Trophoblast cell (in vitro differentiated cells and primary cell): ENCODE data around the gene CCNK.

ENCODE experiments used
- DNase-seq, 2 donors: peaks; one replicate each; pipeline ENCODE4 v3.0.0-alpha.2; 2016
- H2AFZ ChIP-seq: 2 replicates; pipeline ENCODE4 v1.6.1; 2013; ENCODE audit warnings: low read length, moderate library complexity, mild to moderate bottlenecking; ENCODE audit not compliant: insufficient read depth, poor library complexity
- H2AK5ac ChIP-seq: 2 replicates; pipeline ENCODE4 v1.6.1; 2013; ENCODE audit warnings: mild to moderate bottlenecking, low read length
- H2BK120ac ChIP-seq: 2 replicates; pipeline ENCODE4 v1.6.1; 2013; ENCODE audit warnings: low read length, mild to moderate bottlenecking, moderate library complexity; ENCODE audit not compliant: insufficient read depth, poor library complexity
- H2BK12ac ChIP-seq: 2 replicates; pipeline ENCODE4 v1.6.1; 2013; ENCODE audit warnings: mild to moderate bottlenecking, low read length, moderate library complexity
- H2BK5ac ChIP-seq: 2 replicates; pipeline ENCODE4 v1.6.1; 2013; ENCODE audit warnings: low read length, low read depth, moderate library complexity, mild to moderate bottlenecking; ENCODE audit not compliant: poor library complexity
- H3K14ac ChIP-seq: 2 replicates; pipeline ENCODE4 v1.6.1; 2013; ENCODE audit warnings: mild to moderate bottlenecking, low read length
- H3K18ac ChIP-seq: 2 replicates; pipeline ENCODE4 v1.6.1; 2013; ENCODE audit warnings: mild to moderate bottlenecking, low read length
- H3K23ac ChIP-seq: 2 replicates; pipeline ENCODE4 v1.6.1; 2013; ENCODE audit warnings: low read length
- H3K27ac ChIP-seq: 2 replicates; pipeline ENCODE4 v1.5.1; 2013; ENCODE audit warnings: low read depth, mild to moderate bottlenecking, inconsistent platforms, low read length, moderate library complexity
- H3K27me3 ChIP-seq: 2 replicates; pipeline ENCODE4 v1.6.1; 2013; ENCODE audit warnings: inconsistent platforms, mild to moderate bottlenecking, low read length, moderate library complexity; ENCODE audit not compliant: insufficient read depth
- H3K36me3 ChIP-seq, 2 experiments: 1 replicate in 1 of 2; 2 replicates in 1 of 2; pipeline ENCODE4 v1.6.1; 2013; ENCODE audit warnings: low read length in 2 of 2, mild to moderate bottlenecking in 2 of 2, moderate library complexity in 1 of 2; ENCODE audit not compliant: insufficient read depth in 2 of 2, control insufficient read depth in 1 of 2
- H3K4ac ChIP-seq: 2 replicates; pipeline ENCODE4 v1.6.1; 2013; ENCODE audit warnings: low read depth, mild to moderate bottlenecking, low read length, moderate library complexity
- H3K4me1 ChIP-seq, 2 experiments: 1 replicate in 1 of 2; 2 replicates in 1 of 2; pipeline ENCODE4 v1.6.1; 2013; ENCODE audit warnings: low read length in 2 of 2, mild to moderate bottlenecking in 2 of 2, moderate library complexity in 1 of 2; ENCODE audit not compliant: insufficient read depth in 2 of 2, control insufficient read depth in 1 of 2
- H3K4me2 ChIP-seq: 2 replicates; pipeline ENCODE4 v1.6.1; 2013; ENCODE audit warnings: inconsistent platforms, mild to moderate bottlenecking, low read length, moderate library complexity
- H3K4me3 ChIP-seq: 2 replicates; pipeline ENCODE4 v1.5.1; 2013; ENCODE audit warnings: mild to moderate bottlenecking, low read depth, low read length, inconsistent platforms
- H3K79me1 ChIP-seq: one replicate; pipeline ENCODE4 v1.6.1; 2013; ENCODE audit warnings: low read length
- H3K79me2 ChIP-seq: 2 replicates; pipeline ENCODE4 v1.6.1; 2013; ENCODE audit warnings: low read length, mild to moderate bottlenecking; ENCODE audit not compliant: control insufficient read depth, insufficient read depth, poor library complexity
- H3K9ac ChIP-seq: 2 replicates; pipeline ENCODE4 v1.6.1; 2013; ENCODE audit warnings: mild to moderate bottlenecking, low read length
- H3K9me3 ChIP-seq: 2 replicates; pipeline ENCODE4 v1.6.1; 2013; ENCODE audit warnings: low read depth, mild to moderate bottlenecking, control low read depth, inconsistent platforms, low read length; ENCODE audit not compliant: insufficient read depth
- H4K12ac ChIP-seq: 2 replicates; pipeline ENCODE4 v1.6.1; 2013; ENCODE audit warnings: low read depth, mild to moderate bottlenecking, low read length, moderate library complexity
- H4K8ac ChIP-seq: 2 replicates; pipeline ENCODE4 v1.6.1; 2013; ENCODE audit warnings: low read depth, mild to moderate bottlenecking, low read length, moderate library complexity
- H4K91ac ChIP-seq: one replicate; pipeline ENCODE4 v1.6.1; 2013; ENCODE audit warnings: low read depth, mild to moderate bottlenecking, low read length, moderate library complexity
- WGBS: extraction: QIAGEN DNeasy Blood & Tissue Kit; methylation state at CpG from one replicate; pipeline ENCODE4 v1.1.7; 2013; ENCODE audit warnings: missing lambda C conversion rate; ENCODE audit not compliant: insufficient read length, insufficient coverage; ENCODE audit errors: extremely low coverage; 5-methylcytosine and 5-hydroxymethylcytosine counted together

The CCNK gene

DNA sequence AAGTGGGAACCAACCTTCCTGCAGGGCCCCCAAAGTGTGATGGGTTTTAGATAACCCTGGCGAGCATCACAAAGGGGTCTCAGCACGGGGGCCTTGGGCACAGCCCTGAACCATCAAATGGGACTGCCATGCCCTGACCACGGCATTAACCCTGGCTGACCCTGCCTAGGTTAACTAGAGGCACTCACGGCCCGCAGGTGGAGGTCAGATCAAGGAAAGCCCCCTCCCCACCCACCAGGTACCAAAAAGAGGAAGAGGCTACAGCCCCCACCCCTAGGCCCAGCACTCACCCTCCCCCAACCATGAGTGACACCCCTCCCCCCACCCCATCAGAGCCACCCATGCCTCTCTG is 42.5 kb downstream of the CCNK start:
- Histone ChIP-seq H3K27me3 (no peaks in the 10 kb centered on the region), H2AFZ (no peak overlapping the region), H3K4ac (no peak overlapping the region), H4K12ac (no peak overlapping the region), H3K79me1 (no peaks in the 10 kb centered on the region), H3K4me1 (peaks cover 8 to 16% of the 10 kb centered on the region in 2 experiments), H3K23ac (no peak overlapping the region), H3K9ac (no peak overlapping the region), H3K79me2 (peaks cover 2% of the 10 kb centered on the region), H3K36me3 (peaks cover 0 to 6% of the 10 kb centered on the region in 2 experiments), H4K91ac (no peak overlapping the region), H3K4me2 (no peak overlapping the region), H3K4me3 (no peak overlapping the region), H3K18ac (no peak overlapping the region), H2BK12ac (no peak overlapping the region), H3K27ac (no peak overlapping the region), H2BK120ac (no peak overlapping the region), H4K8ac (no peak overlapping the region), H3K14ac (no peak overlapping the region), H2AK5ac (no peak overlapping the region), H3K9me3 (no peaks in the 10 kb centered on the region), H2BK5ac (no peak overlapping the region)
- no CpG with 5 or more reads among the region's 5 CpGs for WGBS
- DNase-seq: no peak

DNA sequence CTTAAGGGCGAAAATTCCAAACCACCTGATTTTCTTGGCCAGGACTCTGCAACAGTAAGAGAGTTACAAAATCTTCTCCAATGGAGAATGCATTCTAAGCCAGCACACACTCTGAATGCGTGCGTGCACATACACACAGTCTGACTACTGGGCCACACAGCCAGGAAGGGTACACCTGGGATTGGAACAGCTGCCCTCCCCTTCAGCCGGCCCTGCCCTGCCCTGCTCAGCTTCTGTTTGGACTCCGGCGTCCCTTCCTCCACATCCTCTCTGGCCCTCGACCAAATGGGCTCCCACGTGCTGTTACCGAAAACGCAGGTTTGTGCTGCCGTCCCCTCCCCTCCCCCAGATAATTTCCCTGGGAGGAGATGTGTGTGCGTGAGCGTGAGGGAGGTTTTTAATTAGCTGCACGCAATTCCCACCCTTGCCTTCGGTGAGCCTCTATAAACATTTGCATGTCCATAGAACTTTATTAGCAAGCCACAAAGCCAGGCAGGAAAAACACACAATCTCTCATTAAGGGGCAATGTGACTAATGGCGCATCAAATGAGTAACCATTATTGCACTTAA is 43.0 kb downstream of the CCNK start:
- Histone ChIP-seq H4K91ac (no peak overlapping the region), H3K4me3 (no peak overlapping the region), H3K18ac (no peak overlapping the region), H3K79me2 (peaks cover 2% of the 10 kb centered on the region), H3K9ac (no peak overlapping the region), H3K27ac (no peak overlapping the region), H3K4me1 (peaks cover 8 to 16% of the 10 kb centered on the region in 2 experiments), H2AFZ (no peak overlapping the region), H2BK12ac (no peak overlapping the region), H2AK5ac (no peak overlapping the region), H3K4ac (no peak overlapping the region), H3K9me3 (no peaks in the 10 kb centered on the region), H3K79me1 (no peaks in the 10 kb centered on the region), H3K27me3 (no peaks in the 10 kb centered on the region), H4K12ac (no peak overlapping the region), H2BK120ac (no peak overlapping the region), H3K36me3 (peaks cover 0 to 6% of the 10 kb centered on the region in 2 experiments), H3K14ac (no peak overlapping the region), H2BK5ac (no peak overlapping the region), H4K8ac (no peak overlapping the region), H3K4me2 (no peak overlapping the region), H3K23ac (no peak overlapping the region)
- WGBS: no CpG with 5 or more reads among the region's 16 CpGs
- no peak for DNase-seq

DNA sequence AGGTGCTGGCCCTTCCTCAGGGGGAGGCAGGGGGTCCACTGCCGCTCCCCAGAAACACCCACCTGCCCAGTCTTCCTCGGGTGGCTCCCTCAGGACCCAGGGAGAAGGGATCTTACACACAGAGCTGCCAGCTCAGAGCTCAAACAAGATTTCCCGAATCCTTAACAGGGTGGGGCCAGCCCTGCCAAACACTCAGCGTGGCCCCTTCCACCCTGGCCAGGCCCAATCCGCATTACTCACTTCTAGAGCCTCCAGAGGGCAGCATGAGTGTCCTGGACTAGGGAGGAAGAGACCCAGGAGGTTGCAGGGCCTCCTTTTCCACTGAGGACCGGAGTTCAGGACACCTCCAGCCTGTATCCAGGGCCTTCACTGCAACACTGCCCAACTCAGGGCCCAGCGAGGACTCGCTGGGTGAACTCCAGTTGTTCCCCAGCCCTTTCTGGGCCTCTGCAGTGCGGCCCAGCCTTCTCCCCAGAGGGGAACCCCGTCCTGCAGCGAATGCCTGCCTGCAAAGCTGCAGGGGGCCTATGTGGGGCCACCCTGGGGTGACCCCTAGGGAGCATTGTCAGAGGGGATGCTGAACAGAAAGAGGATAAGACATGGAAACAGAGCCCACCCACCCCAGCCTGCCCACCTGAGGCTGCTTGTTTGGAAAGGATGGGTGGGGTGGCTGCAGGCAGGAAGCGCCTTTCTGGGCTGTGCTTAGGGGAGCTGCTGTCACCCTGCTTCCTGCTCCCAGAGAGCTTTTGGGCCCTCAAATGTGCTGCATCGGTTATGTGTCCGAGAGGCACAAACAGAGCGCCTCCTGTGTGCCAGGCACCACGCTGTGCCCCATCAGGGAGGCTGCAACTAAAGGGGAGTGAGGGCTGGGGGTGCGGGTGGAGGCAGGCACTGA is 43.8 kb downstream of the CCNK start:
- Histone ChIP-seq H3K18ac (no peak overlapping the region), H3K27ac (no peak overlapping the region), H2BK120ac (no peak overlapping the region), H3K4me3 (no peak overlapping the region), H2BK12ac (no peak overlapping the region), H4K8ac (no peak overlapping the region), H3K4me1 (peaks cover 8 to 16% of the 10 kb centered on the region in 2 experiments), H3K4me2 (no peak overlapping the region), H2BK5ac (no peak overlapping the region), H3K36me3 (peaks cover 0 to 3% of the 10 kb centered on the region in 2 experiments), H3K23ac (no peak overlapping the region), H4K91ac (no peak overlapping the region), H3K9ac (no peak overlapping the region), H3K79me2 (peaks cover 2% of the 10 kb centered on the region), H3K9me3 (no peaks in the 10 kb centered on the region), H4K12ac (no peak overlapping the region), H2AFZ (no peak overlapping the region), H2AK5ac (no peak overlapping the region), H3K4ac (no peak overlapping the region), H3K79me1 (no peaks in the 10 kb centered on the region), H3K14ac (no peak overlapping the region), H3K27me3 (no peaks in the 10 kb centered on the region)
- no peak for DNase-seq
- no CpG with 5 or more reads among the region's 17 CpGs for WGBS

DNA sequence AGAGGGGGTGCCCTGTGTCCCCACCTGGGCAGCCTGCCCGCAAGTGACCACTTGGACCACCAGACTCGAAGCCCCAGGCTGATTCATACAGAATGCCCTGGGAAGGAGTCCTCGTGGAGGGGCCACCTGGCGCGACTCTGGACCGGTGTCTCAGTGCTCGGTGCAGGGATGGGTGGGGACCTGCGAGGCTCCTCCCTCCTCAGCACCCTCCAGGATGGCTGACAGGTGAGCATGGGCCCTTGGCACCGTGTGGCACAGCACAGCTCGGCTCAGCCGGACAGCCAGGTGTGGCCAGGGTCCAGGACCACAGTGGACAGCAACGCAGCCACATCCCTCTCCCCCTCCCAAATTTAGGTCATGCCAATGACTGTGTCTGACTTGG is 44.5 kb downstream of the CCNK start:
- Histone ChIP-seq H3K23ac (no peak overlapping the region), H3K79me2 (peaks cover 2% of the 10 kb centered on the region), H2BK5ac (no peak overlapping the region), H3K27ac (no peak overlapping the region), H3K4me1 (peaks cover 8 to 16% of the 10 kb centered on the region in 2 experiments), H3K9ac (no peak overlapping the region), H3K79me1 (no peaks in the 10 kb centered on the region), H2BK12ac (no peak overlapping the region), H3K18ac (no peak overlapping the region), H2AK5ac (no peak overlapping the region), H4K12ac (no peak overlapping the region), H2BK120ac (no peak overlapping the region), H3K27me3 (no peaks in the 10 kb centered on the region), H3K9me3 (no peaks in the 10 kb centered on the region), H4K8ac (no peak overlapping the region), H4K91ac (no peak overlapping the region), H3K4ac (no peak overlapping the region), H3K4me3 (no peak overlapping the region), H2AFZ (no peak overlapping the region), H3K4me2 (no peak overlapping the region), H3K36me3 (peaks cover 0 to 3% of the 10 kb centered on the region in 2 experiments), H3K14ac (no peak overlapping the region)
- no peak for DNase-seq
- no CpG with 5 or more reads among the region's 12 CpGs for WGBS
